ENCODE results near the gene SIDT1. TPM values are rescaled to one million over a fixed set of nuclear protein-coding genes. Genes with fewer than 3 reads are reported as not detected.
A peak's percentile ranks its signal among the peaks of the same experiment; 100 is the strongest.

The SIDT1 gene
- total RNA-seq, 1 experiment from 2014 or later = 0.22 TPM

DNA sequence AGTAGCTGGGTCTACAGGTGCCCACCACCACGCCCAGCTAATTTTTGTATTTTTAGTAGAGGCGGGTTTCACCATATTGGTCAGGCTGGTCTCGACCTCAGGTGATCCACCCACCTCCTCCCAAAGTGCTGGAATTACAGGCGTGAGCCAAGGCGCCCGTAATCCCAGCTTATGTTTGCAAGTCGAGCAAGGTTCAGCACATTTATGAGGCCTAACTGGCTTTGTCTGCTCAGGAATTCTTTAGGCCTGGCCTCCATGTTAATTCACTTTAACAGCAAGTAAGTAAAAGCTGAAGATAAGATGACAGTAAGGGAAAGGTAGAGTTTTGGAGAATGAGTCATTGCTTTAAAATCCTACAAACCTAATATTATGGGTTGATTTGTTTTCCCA, 24.6 kb downstream of the SIDT1 start:
- DNase-seq (ENCODE audit: low spot score) (no peak), ATAC-seq (no peak)
- Mint-ChIP-seq H3K9me3 (no peaks in the 10 kb centered on the region), H3K36me3 (no peaks in the 10 kb centered on the region), H3K27me3 (ENCODE audit: low read depth) (peaks cover 2% of the 10 kb centered on the region; the same call in 1 of the 2 replicates), H3K4me3 (no peak overlapping the region), H3K27ac (no peak overlapping the region), H3K4me1 (no peaks in the 10 kb centered on the region)
- ChIA-PET POLR2A (no interaction called here), CTCF (interaction anchor here (1.6 kb wide), 1 partner anchor 21 kb away, joined by 7 read pairs; no protein-coding TSS in a partner anchor)
- TF ChIP-seq, protein P1, sequence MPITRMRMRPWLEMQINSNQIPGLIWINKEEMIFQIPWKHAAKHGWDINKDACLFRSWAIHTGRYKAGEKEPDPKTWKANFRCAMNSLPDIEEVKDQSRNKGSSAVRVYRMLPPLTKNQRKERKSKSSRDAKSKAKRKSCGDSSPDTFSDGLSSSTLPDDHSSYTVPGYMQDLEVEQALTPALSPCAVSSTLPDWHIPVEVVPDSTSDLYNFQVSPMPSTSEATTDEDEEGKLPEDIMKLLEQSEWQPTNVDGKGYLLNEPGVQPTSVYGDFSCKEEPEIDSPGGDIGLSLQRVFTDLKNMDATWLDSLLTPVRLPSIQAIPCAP (CRISPR knock-in tag; IDR thresholded peaks at IDR 0.05) = no peak
- TF ChIP-seq PRRX2 (CRISPR knock-in tag; IDR thresholded peaks at IDR 0.05) = no peak
- TF ChIP-seq, protein P2, sequence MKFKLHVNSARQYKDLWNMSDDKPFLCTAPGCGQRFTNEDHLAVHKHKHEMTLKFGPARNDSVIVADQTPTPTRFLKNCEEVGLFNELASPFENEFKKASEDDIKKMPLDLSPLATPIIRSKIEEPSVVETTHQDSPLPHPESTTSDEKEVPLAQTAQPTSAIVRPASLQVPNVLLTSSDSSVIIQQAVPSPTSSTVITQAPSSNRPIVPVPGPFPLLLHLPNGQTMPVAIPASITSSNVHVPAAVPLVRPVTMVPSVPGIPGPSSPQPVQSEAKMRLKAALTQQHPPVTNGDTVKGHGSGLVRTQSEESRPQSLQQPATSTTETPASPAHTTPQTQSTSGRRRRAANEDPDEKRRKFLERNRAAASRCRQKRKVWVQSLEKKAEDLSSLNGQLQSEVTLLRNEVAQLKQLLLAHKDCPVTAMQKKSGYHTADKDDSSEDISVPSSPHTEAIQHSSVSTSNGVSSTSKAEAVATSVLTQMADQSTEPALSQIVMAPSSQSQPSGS (CRISPR knock-in tag; IDR thresholded peaks at IDR 0.05; ENCODE audit: borderline replicate concordance, low read depth) = no peak
- TF ChIP-seq CREM (CRISPR knock-in tag; IDR thresholded peaks at IDR 0.05) = no peak
- no peak for TF ChIP-seq TCF7 (CRISPR knock-in tag; IDR thresholded peaks at IDR 0.05; ENCODE audit: low read depth)

DNA sequence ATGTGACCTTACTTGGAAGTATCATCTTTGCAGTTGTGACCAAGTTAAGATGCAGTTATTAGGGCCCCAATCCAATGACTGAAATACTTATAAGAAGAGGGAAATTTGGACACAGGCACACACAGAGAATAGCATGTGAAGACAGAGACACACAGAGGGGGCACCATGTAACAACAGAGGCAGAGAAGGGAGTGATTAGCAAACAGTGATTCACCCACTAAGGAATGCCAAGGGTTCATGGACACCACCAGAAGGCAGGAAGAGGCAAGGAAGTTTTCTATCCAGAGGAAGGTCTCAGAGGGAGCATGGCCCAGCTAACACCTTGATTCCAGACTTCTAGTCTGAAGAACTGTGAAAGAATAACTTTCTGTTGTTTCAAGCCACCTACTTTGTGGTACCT, 25.0 kb downstream of the SIDT1 start:
- ChIA-PET CTCF (interaction anchor here (1.6 kb wide), 1 partner anchor 20 kb away, joined by 7 read pairs; no protein-coding TSS in a partner anchor), POLR2A (no interaction called here)
- Mint-ChIP-seq H3K36me3 (no peaks in the 10 kb centered on the region), H3K27me3 (ENCODE audit: low read depth) (peaks cover 2% of the 10 kb centered on the region; the same call in 1 of the 2 replicates), H3K4me3 (no peak overlapping the region), H3K4me1 (no peaks in the 10 kb centered on the region), H3K27ac (no peak overlapping the region), H3K9me3 (no peaks in the 10 kb centered on the region)
- DNase-seq (ENCODE audit: low spot score) (no peak), ATAC-seq (peak; percentile 71)
- TF ChIP-seq, protein P3, sequence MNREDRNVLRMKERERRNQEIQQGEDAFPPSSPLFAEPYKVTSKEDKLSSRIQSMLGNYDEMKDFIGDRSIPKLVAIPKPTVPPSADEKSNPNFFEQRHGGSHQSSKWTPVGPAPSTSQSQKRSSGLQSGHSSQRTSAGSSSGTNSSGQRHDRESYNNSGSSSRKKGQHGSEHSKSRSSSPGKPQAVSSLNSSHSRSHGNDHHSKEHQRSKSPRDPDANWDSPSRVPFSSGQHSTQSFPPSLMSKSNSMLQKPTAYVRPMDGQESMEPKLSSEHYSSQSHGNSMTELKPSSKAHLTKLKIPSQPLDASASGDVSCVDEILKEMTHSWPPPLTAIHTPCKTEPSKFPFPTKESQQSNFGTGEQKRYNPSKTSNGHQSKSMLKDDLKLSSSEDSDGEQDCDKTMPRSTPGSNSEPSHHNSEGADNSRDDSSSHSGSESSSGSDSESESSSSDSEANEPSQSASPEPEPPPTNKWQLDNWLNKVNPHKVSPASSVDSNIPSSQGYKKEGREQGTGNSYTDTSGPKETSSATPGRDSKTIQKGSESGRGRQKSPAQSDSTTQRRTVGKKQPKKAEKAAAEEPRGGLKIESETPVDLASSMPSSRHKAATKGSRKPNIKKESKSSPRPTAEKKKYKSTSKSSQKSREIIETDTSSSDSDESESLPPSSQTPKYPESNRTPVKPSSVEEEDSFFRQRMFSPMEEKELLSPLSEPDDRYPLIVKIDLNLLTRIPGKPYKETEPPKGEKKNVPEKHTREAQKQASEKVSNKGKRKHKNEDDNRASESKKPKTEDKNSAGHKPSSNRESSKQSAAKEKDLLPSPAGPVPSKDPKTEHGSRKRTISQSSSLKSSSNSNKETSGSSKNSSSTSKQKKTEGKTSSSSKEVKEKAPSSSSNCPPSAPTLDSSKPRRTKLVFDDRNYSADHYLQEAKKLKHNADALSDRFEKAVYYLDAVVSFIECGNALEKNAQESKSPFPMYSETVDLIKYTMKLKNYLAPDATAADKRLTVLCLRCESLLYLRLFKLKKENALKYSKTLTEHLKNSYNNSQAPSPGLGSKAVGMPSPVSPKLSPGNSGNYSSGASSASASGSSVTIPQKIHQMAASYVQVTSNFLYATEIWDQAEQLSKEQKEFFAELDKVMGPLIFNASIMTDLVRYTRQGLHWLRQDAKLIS (CRISPR knock-in tag; IDR thresholded peaks at IDR 0.05; ENCODE audit: borderline replicate concordance) = no peak
- TF ChIP-seq NFE2L1 (CRISPR knock-in tag; IDR thresholded peaks at IDR 0.05) = no peak
- TF ChIP-seq FOXJ3 (CRISPR knock-in tag; IDR thresholded peaks at IDR 0.05; ENCODE audit: borderline replicate concordance) = no peak
- TF ChIP-seq IRF2 (CRISPR knock-in tag; IDR thresholded peaks at IDR 0.05; ENCODE audit: borderline replicate concordance, low read depth) = no peak
- TF ChIP-seq, protein P4, sequence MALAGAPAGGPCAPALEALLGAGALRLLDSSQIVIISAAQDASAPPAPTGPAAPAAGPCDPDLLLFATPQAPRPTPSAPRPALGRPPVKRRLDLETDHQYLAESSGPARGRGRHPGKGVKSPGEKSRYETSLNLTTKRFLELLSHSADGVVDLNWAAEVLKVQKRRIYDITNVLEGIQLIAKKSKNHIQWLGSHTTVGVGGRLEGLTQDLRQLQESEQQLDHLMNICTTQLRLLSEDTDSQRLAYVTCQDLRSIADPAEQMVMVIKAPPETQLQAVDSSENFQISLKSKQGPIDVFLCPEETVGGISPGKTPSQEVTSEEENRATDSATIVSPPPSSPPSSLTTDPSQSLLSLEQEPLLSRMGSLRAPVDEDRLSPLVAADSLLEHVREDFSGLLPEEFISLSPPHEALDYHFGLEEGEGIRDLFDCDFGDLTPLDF (CRISPR knock-in tag; IDR thresholded peaks at IDR 0.05) = no peak

DNA sequence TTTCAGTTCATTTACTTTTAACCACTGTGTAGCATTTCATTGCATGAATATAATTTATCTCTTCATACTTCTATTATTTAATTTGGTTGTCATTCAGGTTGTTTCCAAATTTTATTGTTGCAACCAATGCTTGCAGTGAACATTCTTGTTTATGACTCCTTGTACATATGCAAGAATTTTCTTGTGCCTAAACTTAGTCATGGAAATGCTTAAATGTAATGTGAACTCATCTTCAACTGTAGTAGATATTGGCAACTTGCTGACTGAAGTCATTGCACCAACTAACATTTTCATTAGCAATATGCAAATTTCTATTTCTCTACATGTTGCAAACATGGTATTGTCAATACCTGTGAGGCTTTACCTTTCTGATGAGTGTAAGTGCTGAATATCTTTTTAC, 26.7 kb downstream of the SIDT1 start:
- Mint-ChIP-seq H3K27me3 (ENCODE audit: low read depth) (peaks cover 2% of the 10 kb centered on the region; the same call in 1 of the 2 replicates), H3K4me3 (no peak overlapping the region), H3K27ac (no peak overlapping the region), H3K36me3 (no peaks in the 10 kb centered on the region), H3K4me1 (no peaks in the 10 kb centered on the region), H3K9me3 (no peaks in the 10 kb centered on the region)
- CTCF ChIA-PET = interaction anchor here (1.4 kb wide), 1 partner anchor 19 kb away, joined by 5 read pairs; no protein-coding TSS in a partner anchor
- no peak for DNase-seq (ENCODE audit: low spot score)
- ATAC-seq = no peak
- POLR2A ChIA-PET = no interaction called here
- no peak for TF ChIP-seq GRHL2 (CRISPR knock-in tag; IDR thresholded peaks at IDR 0.05; ENCODE audit: insufficient replicate concordance, severe bottlenecking)
- TF ChIP-seq NR1H2 (CRISPR knock-in tag; IDR thresholded peaks at IDR 0.05) = no peak
- TF ChIP-seq GTF2I (CRISPR knock-in tag; conservative IDR thresholded peaks at IDR 0.05) = no peak
